CD4-positive, alpha-beta T cell (primary cell): ENCODE measurements around the gene C1QTNF6. TPM values are rescaled to one million over a fixed set of nuclear protein-coding genes. Genes with fewer than 3 reads are reported as not detected.

Experiments used
- ATAC-seq: fragments of 200-7000 bp; cut with Tn5 transposase; one replicate; pipeline ENCODE4 v1.10.0; 2022; ENCODE audit warnings: mild to moderate bottlenecking; ENCODE audit not compliant: poor library complexity
- CTCF ChIA-PET: fragments of 350-600 bp; sonication (Branson Sonifier 250); formaldehyde crosslinking; loops from one replicate; lab custom pipeline; 2021; ENCODE audit warnings: antibody characterized with exemption, inconsistent platforms; lab: Charles Lee
- POLR2A ChIA-PET: fragments of 350-600 bp; sonication (Branson Sonifier 250); formaldehyde crosslinking; loops from one replicate; lab custom pipeline; 2021; ENCODE audit warnings: antibody characterized with exemption, inconsistent platforms; lab: Charles Lee
- DNase-seq, 14 experiments: peaks; one replicate each; pipeline ENCODE4 v3.0.0-alpha.2; 2013 to 2020; ENCODE audit warnings: mixed read lengths in 2 of 14
- H3K27ac ChIP-seq, 2 donors: one replicate each; pipeline versions ENCODE4 v1.5.1 to v1.7.0; 2013; ENCODE audit warnings: low read length in 2 of 2, low read depth in 1 of 2, mild to moderate bottlenecking in 1 of 2
- H3K27me3 ChIP-seq, 2 experiments: 1 replicate in 1 of 2; 2 replicates in 1 of 2; pipeline versions ENCODE4 v1.6.1 to v1.7.0; 2013; ENCODE audit warnings: low read length in 2 of 2, control low read depth in 1 of 2, mild to moderate bottlenecking in 1 of 2, moderate library complexity in 1 of 2; ENCODE audit not compliant: insufficient read depth in 2 of 2, control insufficient read depth in 1 of 2
- H3K36me3 ChIP-seq: one replicate; pipeline ENCODE4 v1.6.1; 2013; ENCODE audit warnings: low read length, control low read depth; ENCODE audit not compliant: insufficient read depth
- H3K4me1 ChIP-seq: one replicate; pipeline ENCODE4 v1.6.1; 2013; ENCODE audit warnings: low read length, control low read depth; ENCODE audit not compliant: insufficient read depth
- H3K4me3 ChIP-seq: one replicate; pipeline ENCODE4 v1.5.1; 2013; ENCODE audit warnings: mild to moderate bottlenecking, low read length, moderate library complexity
- H3K9me3 ChIP-seq, 2 experiments: 1 replicate in 1 of 2; 2 replicates in 1 of 2; pipeline versions ENCODE4 v1.6.1 to v1.7.0; 2013; ENCODE audit warnings: low read length in 2 of 2, mild to moderate bottlenecking in 2 of 2, control low read depth in 1 of 2, moderate library complexity in 1 of 2; ENCODE audit not compliant: control insufficient read depth in 1 of 2, insufficient read depth in 1 of 2
- H3K27ac Mint-ChIP-seq: one replicate; pipeline ENCODE4 v1.8.0; 2020; ENCODE audit warnings: mixed read lengths
- H3K27me3 Mint-ChIP-seq: one replicate; pipeline ENCODE4 v1.8.0; 2021; ENCODE audit warnings: mixed read lengths
- H3K36me3 Mint-ChIP-seq: one replicate; pipeline ENCODE4 v1.8.0; 2021; ENCODE audit warnings: low read depth, mixed read lengths
- H3K4me1 Mint-ChIP-seq: one replicate; pipeline ENCODE4 v1.8.0; 2021; ENCODE audit warnings: low read depth, mixed read lengths
- H3K4me3 Mint-ChIP-seq: one replicate; pipeline ENCODE4 v1.8.0; 2020; ENCODE audit warnings: mild to moderate bottlenecking, mixed read lengths
- H3K9me3 Mint-ChIP-seq: one replicate; pipeline ENCODE4 v1.8.0; 2020; ENCODE audit warnings: mixed read lengths
- CTCF ChIP-seq: fragments of 200-600 bp; IDR thresholded peaks from one replicate; pipeline ENCODE4 v1.8.0; 2022; ENCODE audit warnings: antibody characterized with exemption, mild to moderate bottlenecking
- intact Hi-C, 2 experiments: fragments of 100-400 bp; cut with DNase I in 1 of 2; cut with micrococcal nuclease in 1 of 2; formaldehyde crosslinking; loops; one replicate each; pipeline versions ENCODE4 v1.15.1 to v1.9.0; 2023 to 2025; cut with DNase I, micrococcal nuclease
- total RNA-seq, 174 experiments: library from RNA in 2 of 174; stranded (reverse) in 2 of 174; gene quantifications; one replicate each; pipeline ENCODE4 v1.2.3 and lab custom pipeline; 2021 to 2026

Gene C1QTNF6
- total RNA-seq, 2 experiments from 2014 or later: 11.9 to 12.1 TPM

- Histone ChIP-seq H3K9me3 (no peaks in the 10 kb centered on the region), H3K4me3 (peak overlapping the region; percentile 87), H3K27ac (peak overlapping the region; percentile 70 to 90), H3K27me3 (no peaks in the 10 kb centered on the region), H3K4me1 (peaks cover 69% of the 10 kb centered on the region), H3K36me3 (no peaks in the 10 kb centered on the region)
- Mint-ChIP-seq H3K4me1 (peaks cover 60% of the 10 kb centered on the region), H3K27ac (peak overlapping the region; percentile 100), H3K9me3 (no peaks in the 10 kb centered on the region), H3K36me3 (no peaks in the 10 kb centered on the region), H3K4me3 (peak overlapping the region; percentile 93), H3K27me3 (no peaks in the 10 kb centered on the region)
- peak in 2 of 14 experiments; percentile 36 to 38 for DNase-seq
- POLR2A ChIA-PET: interaction anchor here (0.7 to 6.5 kb wide), 12 partner anchors 11 to 422 kb away, joined by 3 to 64 read pairs (median 18); partner anchors contain the start of genes IFT27 and RAC2
- no peak for TF ChIP-seq CTCF
- CTCF ChIA-PET: interaction anchor here (1.7 to 5.2 kb wide), 5 partner anchors 20 to 118 kb away, joined by 4 to 89 read pairs (median 29); partner anchors contain the start of gene RAC2
- intact Hi-C loops: loop anchor here (1.0 to 10.0 kb wide), 9 partner anchors 21 to 423 kb away; partner anchors contain the start of gene IFT27 (in 1 of the 2)
- ATAC-seq: no peak
These were observed 9.6 kb upstream of the C1QTNF6 start for GRCh38 chr22:37197451-37198257.

- CTCF ChIA-PET: interaction anchor here (1.7 to 5.2 kb wide), 3 partner anchors 31 to 117 kb away, joined by 4 to 89 read pairs (median 29); partner anchors contain the start of gene RAC2
- intact Hi-C loops: loop anchor here (5.0 to 10.0 kb wide), 3 partner anchors 342 to 422 kb away; partner anchors contain the start of gene IFT27 (in 1 of the 2)
- H3K4me3 Mint-ChIP-seq: peak overlapping the region; percentile 6
- POLR2A ChIA-PET: interaction anchor here (0.7 to 6.5 kb wide), 7 partner anchors 31 to 369 kb away, joined by 3 to 64 read pairs (median 17); partner anchors contain the start of gene RAC2
- DNase-seq: no peak
- no peaks in the 10 kb centered on the region for H3K27me3 Mint-ChIP-seq
- no peaks in the 10 kb centered on the region for H3K27me3 ChIP-seq
- ATAC-seq: no peak
- peaks cover 61% of the 10 kb centered on the region for H3K4me1 Mint-ChIP-seq
- H3K27ac ChIP-seq: no peak overlapping the region
- H3K4me3 ChIP-seq: no peak overlapping the region
- no peak for TF ChIP-seq CTCF
- H3K9me3 ChIP-seq: no peaks in the 10 kb centered on the region
- H3K4me1 ChIP-seq: peaks cover 69% of the 10 kb centered on the region
- H3K36me3 ChIP-seq: no peaks in the 10 kb centered on the region
- H3K36me3 Mint-ChIP-seq: no peaks in the 10 kb centered on the region
- peak overlapping the region; percentile 100 for H3K27ac Mint-ChIP-seq
- no peaks in the 10 kb centered on the region for H3K9me3 Mint-ChIP-seq
These were observed 8.7 kb upstream of the C1QTNF6 start for GRCh38 chr22:37196539-37197450.

GRCh38 chr22:37195921-37196320 is 7.9 kb upstream of the C1QTNF6 start:
- POLR2A ChIA-PET: no interaction called here
- H3K27ac Mint-ChIP-seq: peak overlapping the region; percentile 100
- DNase-seq: no peak
- Histone ChIP-seq H3K9me3 (no peaks in the 10 kb centered on the region), H3K27me3 (no peaks in the 10 kb centered on the region), H3K4me1 (peaks cover 69% of the 10 kb centered on the region), H3K27ac (no peak overlapping the region), H3K4me3 (no peak overlapping the region), H3K36me3 (no peaks in the 10 kb centered on the region)
- peaks cover 61% of the 10 kb centered on the region for H3K4me1 Mint-ChIP-seq
- CTCF ChIA-PET: interaction anchor here (4.5 kb wide), 1 partner anchor 30 kb away, joined by 29 read pairs; no protein-coding TSS in a partner anchor
- ATAC-seq: no peak
- intact Hi-C loops: loop anchor here (5.0 to 10.0 kb wide), 3 partner anchors 341 to 421 kb away; partner anchors contain the start of gene IFT27 (in 1 of the 2)
- H3K27me3 Mint-ChIP-seq: no peaks in the 10 kb centered on the region
- H3K4me3 Mint-ChIP-seq: no peak overlapping the region
- no peak for TF ChIP-seq CTCF
- H3K36me3 Mint-ChIP-seq: no peaks in the 10 kb centered on the region
- H3K9me3 Mint-ChIP-seq: no peaks in the 10 kb centered on the region
